ENCODE measurements around the gene LRRC1. TPM values are rescaled to one million over a fixed set of nuclear protein-coding genes. Genes with fewer than 3 reads are reported as not detected.
A peak's percentile ranks its signal among the peaks of the same experiment; 100 is the strongest.

LRRC1 gene
- total RNA-seq, 1 donor from 2014 or later, result 1.9 TPM

DNA sequence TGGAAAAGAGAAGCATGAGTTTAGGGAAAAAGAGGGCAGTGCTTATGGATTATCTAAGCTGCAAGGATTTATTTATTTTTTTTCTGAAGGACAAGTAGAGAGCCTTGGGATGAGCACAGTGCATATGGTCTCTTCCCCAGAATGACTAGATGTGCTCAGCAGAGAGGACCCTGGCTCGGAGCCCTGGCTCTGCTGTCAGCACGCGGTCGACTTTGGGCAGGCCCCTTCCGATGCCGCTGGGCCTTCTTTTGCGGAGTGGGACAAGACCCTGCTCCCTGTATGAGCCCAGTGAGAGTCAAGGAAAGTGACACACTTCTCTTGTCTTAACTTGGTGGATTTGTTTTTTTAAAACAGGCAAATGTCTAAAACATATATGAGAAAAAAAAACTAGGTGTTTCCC is 51.4 kb downstream of the LRRC1 start:
- Mint-ChIP-seq H3K4me1 (ENCODE audit: low read depth) (no peaks in the 10 kb centered on the region), H3K4me3 (ENCODE audit: low read depth) (no peak overlapping the region)

DNA sequence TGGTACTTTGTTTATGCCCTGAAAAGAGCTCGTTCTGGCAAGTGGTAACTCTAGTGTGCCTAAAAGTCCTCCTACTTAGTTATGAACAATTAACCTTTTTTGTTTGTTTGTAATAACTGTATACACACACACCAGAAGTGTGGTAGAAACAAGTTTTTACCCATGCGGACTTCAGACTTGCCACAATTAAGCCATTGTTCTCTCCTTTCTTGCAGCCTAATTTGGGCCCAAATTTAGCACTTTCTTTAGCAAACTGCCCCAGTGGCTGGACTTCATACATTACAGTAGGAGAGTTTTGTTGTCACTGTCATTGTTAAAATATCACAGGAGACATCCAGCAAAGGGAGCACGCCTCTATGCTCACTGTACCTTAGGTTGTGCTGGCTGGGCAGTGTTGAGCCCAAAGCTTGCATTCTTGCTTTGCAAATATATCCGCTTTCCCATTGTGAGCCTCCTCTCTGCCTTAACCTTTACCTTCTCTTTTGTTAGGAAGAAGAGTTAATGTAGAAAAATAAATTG is 53.0 kb downstream of the LRRC1 start:
- H3K36me3 Mint-ChIP-seq (ENCODE audit: low read depth), result no peaks in the 10 kb centered on the region
- no peak for DNase-seq (ENCODE audit: low spot score)
- no peak overlapping the region for H3K27ac Mint-ChIP-seq
- no peaks in the 10 kb centered on the region for H3K4me1 Mint-ChIP-seq (ENCODE audit: low read depth)
- no peaks in the 10 kb centered on the region for H3K9me3 Mint-ChIP-seq
- intact Hi-C loops (cut with micrococcal nuclease), result no loop called here
- no peaks in the 10 kb centered on the region for H3K27me3 Mint-ChIP-seq (ENCODE audit: low read depth)
- no peak overlapping the region for H3K4me3 Mint-ChIP-seq (ENCODE audit: low read depth)

More for the DNA sequence above, 51.4 kb downstream of the LRRC1 start:
- Mint-ChIP-seq H3K36me3 (ENCODE audit: low read depth) (no peaks in the 10 kb centered on the region), H3K9me3 (no peaks in the 10 kb centered on the region), H3K27me3 (ENCODE audit: low read depth) (no peaks in the 10 kb centered on the region), H3K27ac (no peak overlapping the region)
- intact Hi-C loops (cut with micrococcal nuclease), result no loop called here
- no peak for DNase-seq (ENCODE audit: low spot score)

DNA sequence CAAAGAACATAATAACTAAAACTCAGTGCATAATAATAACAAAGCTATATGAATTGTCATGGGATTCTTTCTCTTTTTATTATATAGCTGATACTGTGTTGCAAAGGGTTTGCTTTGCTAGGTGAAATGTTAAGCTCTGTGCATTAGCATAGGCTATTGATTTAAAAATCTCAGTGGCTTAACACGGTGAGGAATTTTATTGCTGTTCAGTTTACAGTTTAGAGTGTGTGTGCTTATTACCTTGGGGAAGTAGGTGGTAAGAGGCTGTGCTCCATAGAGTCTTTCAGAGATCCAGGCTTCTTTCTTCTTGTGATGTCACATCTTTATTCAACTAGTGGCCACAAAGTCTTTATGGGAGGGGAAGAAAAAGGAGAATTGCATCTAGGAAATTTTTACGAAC is 55.7 kb downstream of the LRRC1 start:
- DNase-seq (ENCODE audit: low spot score), result no peak
- H3K9me3 Mint-ChIP-seq, result no peaks in the 10 kb centered on the region
- H3K27ac Mint-ChIP-seq, result no peak overlapping the region
- intact Hi-C loops (cut with micrococcal nuclease), result no loop called here
- peaks cover 12% of the 10 kb centered on the region for H3K4me1 Mint-ChIP-seq (ENCODE audit: low read depth)
- H3K27me3 Mint-ChIP-seq (ENCODE audit: low read depth), result no peaks in the 10 kb centered on the region
- H3K4me3 Mint-ChIP-seq (ENCODE audit: low read depth), result no peak overlapping the region
- no peaks in the 10 kb centered on the region for H3K36me3 Mint-ChIP-seq (ENCODE audit: low read depth)

DNA sequence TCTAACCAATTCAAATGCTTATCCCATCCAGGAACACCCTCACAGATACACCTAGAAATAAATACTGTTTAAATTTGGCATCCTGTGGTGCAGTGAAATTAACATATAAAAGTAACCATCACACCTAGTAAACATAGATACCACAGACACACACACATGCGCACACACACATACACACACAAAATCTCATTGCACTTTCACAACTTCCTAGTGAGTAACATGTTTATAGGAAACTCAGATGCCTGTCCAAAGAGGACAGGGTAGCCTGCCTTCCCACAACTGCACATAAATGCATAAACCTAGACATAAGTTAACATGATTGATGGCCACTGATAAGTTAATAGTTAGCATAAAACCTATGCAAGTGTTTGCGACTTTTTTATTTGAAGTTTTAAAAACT is 56.8 kb downstream of the LRRC1 start:
- Mint-ChIP-seq H3K4me3 (ENCODE audit: low read depth) (no peak overlapping the region), H3K4me1 (ENCODE audit: low read depth) (peaks cover 15% of the 10 kb centered on the region), H3K9me3 (no peaks in the 10 kb centered on the region), H3K27ac (no peak overlapping the region), H3K27me3 (ENCODE audit: low read depth) (no peaks in the 10 kb centered on the region), H3K36me3 (ENCODE audit: low read depth) (no peaks in the 10 kb centered on the region)
- no peak for DNase-seq (ENCODE audit: low spot score)
- intact Hi-C loops (cut with micrococcal nuclease), result no loop called here

DNA sequence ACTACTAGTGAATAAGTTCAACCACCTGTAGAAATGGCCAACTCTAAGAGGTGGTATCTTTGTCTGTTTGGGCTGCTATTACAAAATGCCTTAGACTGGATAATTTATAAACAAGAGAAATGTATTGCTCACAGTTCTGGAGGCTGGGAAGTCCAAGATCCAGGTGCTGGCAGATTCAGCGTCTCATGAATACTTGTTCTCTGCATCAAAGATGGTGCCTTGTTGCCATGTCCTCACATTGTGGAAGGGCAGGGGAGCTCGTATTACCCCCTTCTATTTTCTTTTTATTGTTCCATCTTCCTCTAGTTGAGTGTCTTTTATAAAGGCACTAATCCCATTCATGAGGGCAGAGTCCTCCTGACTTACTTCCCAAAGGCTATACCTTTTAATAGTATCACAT is 58.0 kb downstream of the LRRC1 start:
- peaks cover 15% of the 10 kb centered on the region for H3K4me1 Mint-ChIP-seq (ENCODE audit: low read depth)
- H3K36me3 Mint-ChIP-seq (ENCODE audit: low read depth), result no peaks in the 10 kb centered on the region
- DNase-seq (ENCODE audit: low spot score), result no peak
- intact Hi-C loops (cut with micrococcal nuclease), result no loop called here
- H3K4me3 Mint-ChIP-seq (ENCODE audit: low read depth), result no peak overlapping the region
- H3K9me3 Mint-ChIP-seq, result no peaks in the 10 kb centered on the region
- H3K27ac Mint-ChIP-seq, result no peak overlapping the region
- no peaks in the 10 kb centered on the region for H3K27me3 Mint-ChIP-seq (ENCODE audit: low read depth)

DNA sequence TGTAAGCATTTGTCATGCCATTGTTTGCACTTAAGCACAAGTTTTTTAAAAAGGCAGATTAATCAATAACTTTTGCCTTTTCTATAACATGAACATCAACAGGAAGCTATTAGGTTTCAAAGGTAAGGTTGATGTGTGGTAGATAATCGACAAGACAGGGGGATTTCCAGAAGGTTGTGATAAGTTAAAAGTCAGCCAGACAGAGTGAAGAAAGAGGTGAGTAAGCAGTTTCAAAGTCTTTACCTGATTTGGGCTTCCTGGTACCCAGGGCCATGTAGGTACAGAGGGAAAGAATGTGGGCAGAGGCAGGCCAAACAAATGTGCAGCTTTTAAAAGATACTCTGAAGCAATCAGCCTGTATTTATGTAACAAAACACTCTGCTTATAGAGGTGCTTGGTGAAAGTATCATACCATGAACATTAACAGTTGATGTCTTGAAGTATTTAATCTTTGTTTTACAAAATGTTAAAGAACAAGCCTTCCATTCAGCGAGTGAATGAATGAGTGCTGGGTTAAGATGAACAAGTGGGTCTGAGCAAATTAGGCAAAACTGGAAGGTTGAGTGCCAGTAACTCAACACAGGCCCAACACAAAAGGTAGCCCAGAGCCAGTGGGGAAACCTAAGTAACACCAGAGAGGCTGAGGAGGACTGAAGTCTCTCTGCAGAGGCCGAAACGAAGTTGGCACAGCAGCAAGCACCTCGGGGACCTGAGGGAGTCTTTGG is 60.2 kb downstream of the LRRC1 start:
- H3K27ac Mint-ChIP-seq, result peak overlapping the region; percentile 2
- H3K27me3 Mint-ChIP-seq (ENCODE audit: low read depth), result no peaks in the 10 kb centered on the region
- peaks cover 15% of the 10 kb centered on the region for H3K4me1 Mint-ChIP-seq (ENCODE audit: low read depth)
- H3K9me3 Mint-ChIP-seq, result no peaks in the 10 kb centered on the region
- H3K4me3 Mint-ChIP-seq (ENCODE audit: low read depth), result no peak overlapping the region
- H3K36me3 Mint-ChIP-seq (ENCODE audit: low read depth), result no peaks in the 10 kb centered on the region
- DNase-seq (ENCODE audit: low spot score), result no peak
- intact Hi-C loops (cut with micrococcal nuclease), result no loop called here

DNA sequence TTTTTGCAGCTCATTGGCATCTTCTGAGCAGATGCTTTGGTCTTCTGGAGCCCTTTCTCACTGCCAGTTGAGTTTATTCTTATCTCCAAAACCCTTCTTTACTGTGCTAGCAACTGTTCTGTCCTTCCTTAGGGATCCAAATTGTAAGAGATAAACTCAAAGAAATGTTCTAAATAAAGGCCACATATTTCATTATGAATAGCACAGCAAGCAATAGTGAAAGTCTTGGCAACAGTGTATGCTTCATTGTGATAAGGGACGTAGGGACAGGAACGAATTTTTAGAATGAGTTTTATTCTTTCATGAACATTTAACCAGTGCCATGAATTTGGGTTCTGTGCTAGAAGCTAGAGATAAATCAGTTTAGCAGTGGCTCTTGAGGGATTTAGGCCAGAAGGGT is 61.1 kb downstream of the LRRC1 start:
- Mint-ChIP-seq H3K36me3 (ENCODE audit: low read depth) (no peaks in the 10 kb centered on the region), H3K9me3 (no peaks in the 10 kb centered on the region), H3K27me3 (ENCODE audit: low read depth) (no peaks in the 10 kb centered on the region), H3K4me3 (ENCODE audit: low read depth) (no peak overlapping the region), H3K4me1 (ENCODE audit: low read depth) (peaks cover 15% of the 10 kb centered on the region), H3K27ac (no peak overlapping the region)
- intact Hi-C loops (cut with micrococcal nuclease), result no loop called here
- no peak for DNase-seq (ENCODE audit: low spot score)

DNA sequence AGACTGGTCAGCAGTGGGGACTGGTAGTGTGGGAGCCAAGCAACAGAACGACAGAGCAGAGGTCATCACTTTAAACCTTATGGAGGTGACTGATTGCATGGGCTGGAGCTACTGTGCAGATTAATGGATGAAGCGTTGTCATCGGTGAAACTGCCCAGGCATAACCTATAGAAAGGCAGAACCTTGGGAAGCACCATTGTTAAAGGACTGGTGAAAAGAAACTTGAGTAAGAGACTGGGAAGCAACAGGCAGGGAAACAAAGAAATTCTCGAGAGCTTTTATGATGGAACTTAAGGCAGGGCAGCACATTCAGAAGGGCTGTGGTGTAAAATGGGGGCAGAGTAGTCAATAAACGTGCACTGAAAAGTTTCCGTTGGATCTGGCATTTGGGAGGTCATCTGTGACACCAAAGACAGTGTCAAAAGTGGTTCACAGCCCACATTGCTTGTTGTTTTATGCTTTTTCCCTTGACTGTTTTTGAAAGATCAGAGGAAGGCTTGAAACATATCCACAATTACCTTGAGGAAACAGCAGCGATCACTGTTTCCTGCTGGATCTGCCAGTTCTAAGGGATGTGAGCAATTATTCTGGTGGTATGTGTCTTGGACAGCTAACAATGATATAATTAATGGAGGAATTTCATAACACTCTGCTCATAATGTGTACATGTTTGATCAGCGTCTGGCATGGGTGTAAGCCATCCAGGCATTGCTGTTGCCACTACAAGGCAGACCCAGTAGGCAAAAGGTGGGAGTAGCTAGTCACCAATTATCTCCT is 62.7 kb downstream of the LRRC1 start:
- Mint-ChIP-seq H3K9me3 (no peaks in the 10 kb centered on the region), H3K36me3 (ENCODE audit: low read depth) (no peaks in the 10 kb centered on the region), H3K27ac (no peak overlapping the region), H3K27me3 (ENCODE audit: low read depth) (no peaks in the 10 kb centered on the region), H3K4me1 (ENCODE audit: low read depth) (peaks cover 18% of the 10 kb centered on the region), H3K4me3 (ENCODE audit: low read depth) (no peak overlapping the region)
- DNase-seq (ENCODE audit: low spot score), result no peak
- intact Hi-C loops (cut with micrococcal nuclease), result no loop called here

DNA sequence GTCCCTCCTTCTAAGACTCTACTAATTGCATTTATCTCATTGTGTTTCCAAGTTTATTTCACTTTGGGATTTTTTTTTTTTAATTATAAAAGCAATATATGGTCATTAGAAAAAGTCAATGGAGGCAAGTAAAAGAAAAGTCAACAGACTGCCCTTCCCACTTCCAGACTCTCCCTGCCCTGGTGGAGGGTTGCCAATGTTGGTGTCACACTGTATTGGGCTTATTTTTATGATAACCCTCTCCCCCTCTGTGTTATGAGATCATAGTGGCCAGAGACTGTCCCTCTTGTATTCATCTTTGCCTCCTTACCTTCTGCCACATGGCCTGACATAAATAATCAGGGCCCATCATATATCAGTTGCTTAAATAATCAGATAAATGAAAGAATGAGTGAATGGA is 63.4 kb downstream of the LRRC1 start:
- Mint-ChIP-seq H3K27me3 (ENCODE audit: low read depth) (no peaks in the 10 kb centered on the region), H3K36me3 (ENCODE audit: low read depth) (no peaks in the 10 kb centered on the region), H3K9me3 (no peaks in the 10 kb centered on the region), H3K4me1 (ENCODE audit: low read depth) (peaks cover 18% of the 10 kb centered on the region), H3K4me3 (ENCODE audit: low read depth) (no peak overlapping the region), H3K27ac (no peak overlapping the region)
- no peak for DNase-seq (ENCODE audit: low spot score)
- intact Hi-C loops (cut with micrococcal nuclease), result no loop called here

DNA sequence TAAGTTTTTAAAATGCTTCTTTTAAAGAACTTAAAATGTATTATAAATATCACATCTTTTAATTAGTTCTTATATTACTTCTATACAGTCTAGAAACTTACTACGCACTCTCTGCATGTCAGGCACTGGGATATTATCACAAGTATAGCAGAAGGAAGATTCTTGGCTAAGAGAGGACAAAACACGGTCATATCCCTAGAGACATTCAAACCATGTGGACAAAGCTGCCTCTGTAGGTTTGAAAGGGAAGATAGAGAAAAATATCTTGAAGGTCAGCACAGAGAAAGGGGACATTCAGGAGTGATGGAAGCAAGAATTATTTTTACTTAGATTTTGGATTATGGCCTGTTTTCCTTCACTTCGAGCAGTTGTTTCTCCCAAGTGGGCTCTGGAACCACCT is 64.1 kb downstream of the LRRC1 start:
- Mint-ChIP-seq H3K27me3 (ENCODE audit: low read depth) (no peaks in the 10 kb centered on the region), H3K4me3 (ENCODE audit: low read depth) (no peak overlapping the region), H3K4me1 (ENCODE audit: low read depth) (peaks cover 19% of the 10 kb centered on the region), H3K27ac (no peak overlapping the region), H3K36me3 (ENCODE audit: low read depth) (no peaks in the 10 kb centered on the region), H3K9me3 (no peaks in the 10 kb centered on the region)
- intact Hi-C loops (cut with micrococcal nuclease), result no loop called here
- DNase-seq (ENCODE audit: low spot score), result no peak

DNA sequence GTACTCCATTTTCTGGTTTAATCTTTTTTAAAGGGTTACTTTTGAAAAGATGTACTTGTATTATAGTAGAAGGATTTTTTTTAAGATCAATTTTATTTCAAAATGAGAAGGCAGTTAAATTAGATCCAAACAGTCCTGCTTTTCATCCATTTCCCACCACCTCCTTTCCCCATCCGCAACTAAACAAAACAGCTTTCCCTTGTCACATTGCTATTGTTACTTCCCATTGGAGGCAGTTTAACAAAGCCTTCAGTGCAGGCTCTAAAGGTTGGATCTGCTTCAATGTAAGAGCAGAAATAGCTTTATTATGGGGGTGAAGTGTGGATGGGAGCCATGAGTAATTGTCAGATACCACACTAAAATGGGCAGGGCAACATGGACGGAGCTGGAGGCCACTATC is 65.7 kb downstream of the LRRC1 start:
- Mint-ChIP-seq H3K27ac (no peak overlapping the region), H3K36me3 (ENCODE audit: low read depth) (no peaks in the 10 kb centered on the region), H3K9me3 (no peaks in the 10 kb centered on the region), H3K4me1 (ENCODE audit: low read depth) (peaks cover 8% of the 10 kb centered on the region), H3K27me3 (ENCODE audit: low read depth) (no peaks in the 10 kb centered on the region), H3K4me3 (ENCODE audit: low read depth) (no peak overlapping the region)
- intact Hi-C loops (cut with micrococcal nuclease), result no loop called here
- DNase-seq (ENCODE audit: low spot score), result no peak

DNA sequence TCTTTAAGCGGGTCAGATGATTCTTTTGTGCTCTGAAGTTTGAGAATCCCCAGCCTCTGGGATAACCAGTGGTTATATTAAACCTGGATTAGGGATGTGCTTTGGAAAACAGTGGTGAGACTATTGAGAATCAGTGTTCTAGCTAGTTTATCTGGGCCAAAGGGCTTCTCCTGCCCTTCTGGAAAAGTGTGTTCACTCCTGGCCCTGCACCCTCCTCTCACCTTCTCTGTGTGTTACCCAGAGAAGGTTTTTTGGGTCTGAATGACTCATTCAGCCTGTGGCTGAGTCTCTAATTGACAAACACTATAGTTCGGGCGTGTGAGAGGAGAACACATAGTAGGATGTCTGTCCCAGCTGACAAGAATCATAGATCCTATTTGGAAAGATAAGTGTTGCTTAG is 66.7 kb downstream of the LRRC1 start:
- no peaks in the 10 kb centered on the region for H3K9me3 Mint-ChIP-seq
- H3K36me3 Mint-ChIP-seq (ENCODE audit: low read depth), result no peaks in the 10 kb centered on the region
- H3K27me3 Mint-ChIP-seq (ENCODE audit: low read depth), result no peaks in the 10 kb centered on the region
- H3K27ac Mint-ChIP-seq, result no peak overlapping the region
- no peak for DNase-seq (ENCODE audit: low spot score)
- intact Hi-C loops (cut with micrococcal nuclease), result no loop called here
- H3K4me3 Mint-ChIP-seq (ENCODE audit: low read depth), result no peak overlapping the region
- peaks cover 4% of the 10 kb centered on the region for H3K4me1 Mint-ChIP-seq (ENCODE audit: low read depth)

DNA sequence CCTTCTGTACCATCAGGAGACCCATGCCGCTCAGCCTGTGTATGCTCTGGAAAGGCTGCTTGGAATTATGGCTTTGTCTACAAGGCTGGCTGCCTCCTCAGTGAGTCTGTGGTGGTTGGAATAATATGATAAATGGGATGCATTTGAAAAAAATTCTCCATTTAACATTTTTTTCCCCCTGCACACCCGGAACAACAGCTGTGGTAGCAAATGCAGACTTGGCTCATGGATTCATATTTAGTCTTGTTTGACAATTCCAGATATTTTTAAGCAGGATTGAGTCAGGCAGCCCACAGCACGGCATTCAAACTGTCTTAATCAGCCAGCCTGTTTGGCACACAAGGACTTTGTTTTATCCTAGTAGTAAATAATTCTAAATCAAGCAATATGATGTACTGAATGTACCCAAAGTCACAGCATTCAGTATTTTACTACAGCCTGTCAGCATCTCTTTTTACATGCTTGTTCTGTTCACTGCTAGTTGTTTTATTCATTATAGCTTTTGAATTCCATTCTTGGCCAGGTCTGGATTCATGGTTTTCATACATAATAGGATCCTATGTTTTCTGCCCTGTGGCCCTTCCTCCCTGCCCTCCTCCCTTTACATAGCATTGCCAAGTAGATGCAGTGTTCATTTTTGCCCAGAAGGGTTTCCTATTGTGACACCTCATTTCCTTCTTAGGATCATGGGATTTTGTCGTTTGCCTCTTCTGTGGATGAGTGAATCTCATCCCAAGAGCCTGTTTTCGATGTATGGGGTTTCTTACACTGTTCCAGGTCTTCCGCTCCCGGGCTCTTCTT is 68.1 kb downstream of the LRRC1 start:
- intact Hi-C loops (cut with micrococcal nuclease), result no loop called here
- no peaks in the 10 kb centered on the region for H3K27me3 Mint-ChIP-seq (ENCODE audit: low read depth)
- no peak overlapping the region for H3K27ac Mint-ChIP-seq
- no peaks in the 10 kb centered on the region for H3K36me3 Mint-ChIP-seq (ENCODE audit: low read depth)
- H3K9me3 Mint-ChIP-seq, result no peaks in the 10 kb centered on the region
- no peak overlapping the region for H3K4me3 Mint-ChIP-seq (ENCODE audit: low read depth)
- DNase-seq (ENCODE audit: low spot score), result no peak
- peaks cover 4% of the 10 kb centered on the region for H3K4me1 Mint-ChIP-seq (ENCODE audit: low read depth)

Data from activated T-helper 2 cell treated with anti-CD3 and anti-CD28 coated beads, Interferon-gamma antibody, Interleukin-2, Interleukin-4, amounts not matched to agents 10 μg/mL and 5 μg/mL and 100 μg/mL, durations not matched to agents 14 hours and 24 hours and 36 hours (primary cell).